Neuron (in vitro differentiated cells): Measurements from ENCODE around the gene RABL2B.
"Not testable (repeated sequence)": the region's sequence is repeated elsewhere in the genome, so short reads cannot be mapped to it uniquely, and the experiment has no call there.

ENCODE experiments used
- H2AFZ ChIP-seq: one replicate; pipeline ENCODE4 v1.6.1; 2013; ENCODE audit warnings: low read depth, mild to moderate bottlenecking, inconsistent platforms, low read length, moderate library complexity
- H3K27me3 ChIP-seq: one replicate; pipeline ENCODE4 v1.6.1; 2013; ENCODE audit warnings: low read length; ENCODE audit not compliant: insufficient read depth
- H3K36me3 ChIP-seq: one replicate; pipeline ENCODE4 v1.6.1; 2013; ENCODE audit warnings: low read length; ENCODE audit not compliant: insufficient read depth
- H3K4me1 ChIP-seq: one replicate; pipeline ENCODE4 v1.6.1; 2013; ENCODE audit warnings: low read length; ENCODE audit not compliant: insufficient read depth
- H3K4me3 ChIP-seq: 2 replicates; pipeline ENCODE4 v1.5.1; 2013; ENCODE audit warnings: mild to moderate bottlenecking, low read length, moderate library complexity
- H3K9me3 ChIP-seq: one replicate; pipeline ENCODE4 v1.6.1; 2013; ENCODE audit warnings: low read length

Gene RABL2B

DNA sequence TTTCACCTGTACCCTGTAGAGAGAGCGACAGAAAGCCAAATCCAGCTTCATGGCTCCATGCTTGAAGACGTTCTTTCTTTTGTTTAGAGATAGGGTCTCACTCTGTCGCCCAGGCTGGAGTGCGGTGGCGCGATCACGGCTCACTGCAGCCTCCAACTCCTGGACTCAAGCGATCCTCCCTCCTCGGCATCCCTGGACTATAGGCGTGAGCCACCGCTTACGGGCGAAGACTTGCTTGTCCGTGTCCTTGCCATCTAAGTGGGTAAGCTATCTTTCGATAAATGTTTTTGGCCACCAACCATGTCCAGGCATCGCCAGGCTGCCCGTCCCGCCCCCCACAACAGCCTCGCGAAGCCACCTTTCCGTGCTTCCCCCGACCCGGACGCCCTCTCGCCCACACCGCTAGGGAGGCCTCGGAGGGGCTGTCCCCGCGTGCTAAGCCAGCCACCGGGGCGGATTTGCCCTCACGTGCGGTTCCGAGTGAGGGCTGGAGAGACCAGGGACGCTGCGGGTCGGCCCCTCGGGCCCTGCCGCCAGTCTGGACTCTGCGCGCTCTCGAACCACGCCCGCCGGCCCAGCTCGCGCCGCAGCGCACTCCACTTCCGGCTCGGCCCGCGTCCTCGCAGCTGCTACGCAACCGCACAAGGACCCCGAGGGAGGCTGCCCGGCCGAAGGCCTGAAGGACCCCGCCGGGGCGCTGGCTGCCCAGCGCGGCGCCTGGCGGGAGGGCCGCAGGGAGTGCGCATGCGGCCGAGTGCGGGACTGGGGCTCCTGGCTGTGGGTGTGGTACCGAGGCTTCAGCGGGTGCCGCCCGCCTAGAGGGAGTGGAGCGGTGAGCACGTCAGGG is at the start of gene RABL2B:
RABL2B (minus strand) TSS at position 604 of the 847 bp plus-strand sequence. CDS start 1,342 bp downstream, outside the sequence.
- not testable (repeated sequence) for H3K9me3 ChIP-seq

DNA sequence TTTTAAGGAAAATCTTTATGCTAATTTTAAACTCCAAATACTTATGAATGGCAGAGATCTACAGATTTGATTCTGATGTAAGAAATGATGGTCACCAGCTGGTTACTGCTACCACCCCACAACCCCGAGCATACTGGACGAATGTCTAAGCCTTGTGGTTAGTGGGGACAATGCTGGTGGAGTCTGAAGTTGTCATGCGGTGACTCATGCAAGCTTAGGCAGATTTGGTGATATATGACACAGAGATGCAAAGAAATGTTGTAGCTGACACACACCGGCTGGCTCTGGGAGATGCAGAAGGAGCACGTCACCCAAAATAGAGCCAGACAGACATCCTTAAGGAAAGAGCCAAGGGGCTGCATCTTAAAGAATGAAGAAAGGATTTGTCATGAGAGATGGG is 3.5 kb upstream of the RABL2B start:
- H2AFZ ChIP-seq, H3K9me3 ChIP-seq, H3K36me3 ChIP-seq, H3K4me1 ChIP-seq, H3K4me3 ChIP-seq, H3K27me3 ChIP-seq: not testable (repeated sequence)

More for the DNA sequence above, at the start of gene RABL2B:
- H3K4me3 ChIP-seq = peak within 1 kb of the TSS; percentile 69
- not testable (repeated sequence) for H2AFZ ChIP-seq, H3K36me3 ChIP-seq, H3K27me3 ChIP-seq, H3K4me1 ChIP-seq

DNA sequence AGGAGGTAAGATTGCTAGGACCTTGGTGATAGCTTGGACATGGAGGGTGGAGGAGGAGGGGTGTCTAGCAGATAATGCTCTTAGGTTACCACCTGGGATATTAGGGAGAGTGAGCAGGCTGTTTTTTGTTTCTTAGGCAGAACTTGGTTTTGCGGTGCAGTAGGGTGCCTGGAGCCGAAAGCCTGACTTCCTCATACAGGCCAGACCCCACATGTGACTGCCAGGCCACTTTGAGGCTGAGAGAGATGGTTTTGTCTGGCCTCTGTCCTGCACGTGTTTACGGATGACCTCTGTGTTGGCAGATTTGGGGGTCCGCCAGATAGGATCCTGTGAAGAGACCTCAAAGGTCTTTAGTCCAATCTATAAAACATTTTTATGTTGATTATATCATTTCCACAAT is 1.9 kb upstream of the RABL2B start:
- H3K4me1 ChIP-seq, H3K27me3 ChIP-seq, H3K36me3 ChIP-seq, H3K9me3 ChIP-seq, H2AFZ ChIP-seq, H3K4me3 ChIP-seq: not testable (repeated sequence)

DNA sequence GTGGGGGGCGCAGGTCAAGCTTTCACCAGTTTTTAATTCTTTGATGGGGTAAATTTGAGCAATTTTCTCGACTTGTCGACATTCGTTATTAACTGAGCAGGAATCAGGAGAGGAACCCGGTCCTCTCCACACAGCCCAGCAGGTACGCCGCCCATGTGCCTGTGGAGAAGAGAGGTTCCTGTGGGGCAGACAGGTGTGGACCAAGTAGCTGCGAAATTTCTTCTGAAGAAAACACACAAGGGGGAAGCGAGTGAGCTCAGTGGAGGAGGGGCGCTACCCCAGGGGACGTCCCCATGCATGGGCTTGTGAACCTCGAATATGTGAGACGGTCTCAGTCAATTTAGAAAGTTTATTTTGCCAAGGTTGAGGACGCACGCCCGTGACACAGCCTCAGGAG is 442 bp upstream of the RABL2B start:
- not testable (repeated sequence) for H3K27me3 ChIP-seq
- peak overlapping the region; percentile 69 for H3K4me3 ChIP-seq

DNA sequence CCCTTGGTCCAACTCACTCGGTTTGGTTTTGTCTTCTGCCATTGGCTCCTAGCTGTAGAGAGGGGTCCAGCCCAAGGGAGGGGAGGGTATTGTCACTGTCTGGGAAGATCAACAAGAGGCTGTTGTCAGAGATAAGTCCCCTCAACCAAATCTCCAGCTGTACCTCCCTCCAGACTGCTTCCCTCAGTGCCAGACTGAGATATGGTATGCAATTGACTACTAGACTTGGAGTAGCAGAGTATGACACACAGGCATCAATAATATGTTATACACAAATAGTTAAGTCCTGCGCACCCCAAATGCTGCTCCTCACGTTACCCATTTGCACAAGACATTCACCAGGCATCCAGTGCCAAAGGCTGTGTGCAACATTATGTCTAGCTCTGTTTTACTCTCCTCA is 1.2 kb downstream of the RABL2B start:
- H2AFZ ChIP-seq, H3K4me3 ChIP-seq, H3K27me3 ChIP-seq, H3K9me3 ChIP-seq, H3K36me3 ChIP-seq, H3K4me1 ChIP-seq: not testable (repeated sequence)

More for the DNA sequence above, 442 bp upstream of the RABL2B start:
- not testable (repeated sequence) for H2AFZ ChIP-seq, H3K4me1 ChIP-seq, H3K36me3 ChIP-seq, H3K9me3 ChIP-seq

DNA sequence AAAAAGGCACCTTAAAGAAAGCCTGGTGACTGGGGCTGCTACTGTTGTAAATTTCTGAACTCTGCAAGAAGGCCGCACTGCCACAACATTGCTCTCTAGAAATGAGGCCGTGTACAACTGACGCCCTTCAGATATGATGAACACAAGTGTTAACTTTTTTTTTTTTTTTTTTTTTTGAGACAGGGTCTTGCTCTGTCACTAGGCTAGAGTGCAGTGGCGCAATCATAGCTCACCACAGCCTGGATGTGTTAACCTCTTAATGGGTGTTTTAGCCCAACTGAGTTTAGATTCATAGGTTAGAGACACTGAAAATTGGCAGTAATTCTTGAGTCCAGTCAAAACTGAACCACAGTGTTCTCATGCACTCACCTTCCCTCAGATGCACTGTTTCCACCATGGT is 3.2 kb downstream of the RABL2B start:
- H3K4me3 ChIP-seq, H3K9me3 ChIP-seq, H2AFZ ChIP-seq, H3K27me3 ChIP-seq, H3K4me1 ChIP-seq, H3K36me3 ChIP-seq: not testable (repeated sequence)

DNA sequence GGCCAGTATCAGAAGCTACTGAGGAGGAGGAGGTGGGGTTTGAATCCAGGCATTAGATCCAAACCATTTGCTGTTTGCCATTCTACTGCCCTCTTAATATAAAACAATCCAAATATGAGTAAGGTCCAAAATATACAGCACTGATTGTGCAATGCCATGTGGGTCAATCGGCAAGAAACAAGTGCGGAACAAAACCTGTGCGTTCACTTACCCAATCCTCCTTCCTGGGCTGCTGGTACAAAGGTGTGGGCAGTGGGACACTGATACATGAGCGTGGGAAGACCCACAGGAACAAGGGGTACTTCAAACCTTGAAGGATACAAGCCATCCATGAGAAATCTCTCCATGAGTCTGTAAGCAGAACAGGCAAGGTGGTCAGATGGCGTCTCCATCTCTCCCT is 5.8 kb downstream of the RABL2B start:
- H3K27me3 ChIP-seq, H3K4me3 ChIP-seq, H2AFZ ChIP-seq, H3K9me3 ChIP-seq, H3K36me3 ChIP-seq, H3K4me1 ChIP-seq: not testable (repeated sequence)

DNA sequence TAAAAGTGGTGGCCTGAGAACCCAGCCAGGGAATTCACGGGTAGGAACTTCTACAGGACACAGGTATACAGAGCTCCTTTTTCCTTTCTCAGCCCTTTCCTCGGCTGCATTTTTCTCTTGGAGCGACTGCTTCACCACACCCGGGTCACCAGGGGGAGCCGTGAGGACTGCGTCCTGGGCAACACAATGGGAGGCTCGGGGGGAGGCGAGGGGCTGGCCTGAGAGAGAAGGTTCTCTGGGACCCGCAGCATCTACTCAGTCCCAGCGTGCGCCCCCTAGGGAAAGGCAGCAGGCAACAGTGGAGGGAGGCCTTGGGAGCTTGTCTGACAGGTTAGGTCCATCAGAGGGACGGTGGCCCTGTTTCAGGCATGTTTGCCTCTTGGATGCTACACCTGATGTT is 8.3 kb downstream of the RABL2B start:
- not testable (repeated sequence) for H2AFZ ChIP-seq, H3K27me3 ChIP-seq, H3K9me3 ChIP-seq, H3K36me3 ChIP-seq, H3K4me1 ChIP-seq, H3K4me3 ChIP-seq

- not testable (repeated sequence) for H3K9me3 ChIP-seq, H3K4me3 ChIP-seq, H3K36me3 ChIP-seq, H2AFZ ChIP-seq, H3K4me1 ChIP-seq, H3K27me3 ChIP-seq
Observed at GRCh38 chr22:50764288-50764687, 19.1 kb downstream of the RABL2B start.

DNA sequence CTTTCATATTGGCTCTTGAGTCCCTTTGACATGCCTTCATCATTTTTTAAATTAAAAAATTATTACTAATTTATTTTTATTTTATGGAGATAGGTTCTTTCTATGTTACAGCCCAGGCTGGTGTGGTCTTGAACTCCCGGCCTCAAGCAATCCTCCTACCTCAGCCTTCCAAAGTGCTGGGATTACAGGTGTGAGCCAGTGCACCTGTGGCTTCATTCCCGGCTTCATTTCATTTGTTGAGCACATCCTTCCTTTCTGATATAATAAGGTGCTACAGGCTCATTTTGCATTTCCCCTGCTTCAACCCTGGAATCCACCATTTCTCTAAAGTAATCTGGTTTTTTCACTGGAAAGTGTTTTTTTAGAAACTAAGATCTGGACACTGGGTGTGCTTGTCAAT is 21.6 kb downstream of the RABL2B start:
- H3K36me3 ChIP-seq, H2AFZ ChIP-seq, H3K27me3 ChIP-seq, H3K4me1 ChIP-seq, H3K9me3 ChIP-seq, H3K4me3 ChIP-seq: not testable (repeated sequence)

- H2AFZ ChIP-seq, H3K27me3 ChIP-seq, H3K4me3 ChIP-seq, H3K36me3 ChIP-seq, H3K4me1 ChIP-seq, H3K9me3 ChIP-seq: not testable (repeated sequence)
Observed at GRCh38 chr22:50759597-50760341, 23.7 kb downstream of the RABL2B start.

DNA sequence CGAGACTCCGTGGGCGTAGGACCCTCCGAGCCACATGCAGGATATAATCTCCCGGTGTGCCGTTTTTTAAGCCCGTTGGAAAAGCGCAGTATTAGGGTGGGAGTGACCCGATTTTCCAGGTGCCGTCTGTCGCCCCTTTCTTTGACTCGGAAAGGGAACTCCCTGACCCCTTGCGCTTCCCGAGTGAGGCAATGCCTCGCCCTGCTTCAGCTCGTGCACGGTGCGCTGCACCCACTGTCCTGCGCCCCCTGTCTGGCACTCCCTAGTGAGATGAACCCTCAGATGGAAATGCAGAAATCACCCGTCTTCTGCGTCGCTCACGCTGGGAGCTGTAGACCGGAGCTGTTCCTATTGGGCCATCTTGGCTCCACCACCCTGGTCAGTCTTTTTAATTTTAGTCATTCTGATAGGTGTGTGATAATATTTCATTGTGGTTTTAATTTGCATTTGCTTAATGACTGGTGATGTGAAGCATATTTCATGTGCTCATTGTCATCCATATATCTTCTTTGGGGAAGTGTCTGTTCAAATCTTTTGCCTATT is 26.4 kb downstream of the RABL2B start:
- Histone ChIP-seq H3K4me3 (peak overlapping the region; percentile 86), H2AFZ (peak overlapping the region; percentile 89)
- not testable (repeated sequence) for H3K27me3 ChIP-seq, H3K9me3 ChIP-seq, H3K36me3 ChIP-seq, H3K4me1 ChIP-seq

DNA sequence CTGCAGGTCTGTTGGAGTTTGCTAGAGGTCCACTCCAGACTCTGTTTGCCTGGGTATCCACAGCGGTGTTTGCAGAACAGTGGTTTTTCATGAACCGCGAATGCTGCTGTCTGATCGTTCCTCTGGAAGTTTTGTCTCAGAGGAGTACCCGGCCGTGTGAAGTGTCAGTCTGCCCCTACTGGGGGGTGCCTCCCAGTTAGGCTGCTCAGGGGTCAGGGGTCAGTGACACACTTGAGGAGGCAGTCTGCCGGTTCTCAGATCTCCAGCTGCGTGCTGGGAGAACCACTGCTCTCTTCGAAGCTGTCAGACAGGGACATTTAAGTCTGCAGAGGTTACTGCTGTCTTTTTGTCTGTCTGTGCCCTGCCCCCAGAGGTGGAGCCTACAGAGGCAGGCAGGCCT is 27.0 kb downstream of the RABL2B start:
- not testable (repeated sequence) for H3K27me3 ChIP-seq, H3K9me3 ChIP-seq, H2AFZ ChIP-seq, H3K36me3 ChIP-seq, H3K4me1 ChIP-seq
- H3K4me3 ChIP-seq = peak overlapping the region; percentile 23
